K562 (cell line): ENCODE measurements around the gene KCNJ14. TPM values are rescaled to one million over a fixed set of nuclear protein-coding genes. Genes with fewer than 3 reads are reported as not detected.

Source experiments
- GABPA ChIP-seq: fragments of 200-800 bp; sonication (Bioruptor generic); conservative IDR thresholded peaks from 2 replicates; pipeline ENCODE4 v1.6.1; 2016; ENCODE audit warnings: low read depth, missing genetic modification characterization, missing compliant biosample characterization
- KLF16 ChIP-seq: IDR thresholded peaks from 2 replicates; pipeline ENCODE4 v1.6.1; 2016; ENCODE audit warnings: antibody characterized with exemption
- NR2C1 ChIP-seq, 2 experiments: fragments of 450-650 bp; IDR thresholded peaks; 2 replicates each; pipeline ENCODE4 v1.6.1; 2017; ENCODE audit warnings: mild to moderate bottlenecking in 2 of 2, antibody characterized with exemption in 1 of 2, inconsistent platforms in 1 of 2, missing compliant biosample characterization in 1 of 2, missing genetic modification characterization in 1 of 2
- TCF3 ChIP-seq: sonication (generic); formaldehyde crosslinking; IDR thresholded peaks from 2 replicates; pipeline ENCODE4 v1.4.0; 2020; ENCODE audit warnings: mild to moderate bottlenecking, missing genetic modification reagents
- polyA plus RNA-seq, 8 experiments: library from polyadenylated mRNA; depleted of rRNA in 4 of 8; stranded (reverse) in 5 of 8; unstranded in 3 of 8; fragments of >200 nt; fragmentation: Nextera tagmentation in 2 of 8; fragmentation: Illumina TruSeq in 1 of 8; extraction: Ambion mirVana in 2 of 8; extraction: Trizol in 1 of 8; gene quantifications; 2 replicates each; pipeline versions ENCODE4 v1.2.1 to v1.2.3, GENCODE V29; 2011 to 2014; ENCODE audit warnings: inconsistent platforms in 1 of 8, missing spikeins in 1 of 8
- total RNA-seq, 7 experiments: library from RNA; depleted of rRNA in 6 of 7; stranded (reverse); fragments of >200 nt in 6 of 7; fragmentation: Illumina TruSeq in 2 of 7; extraction: Trizol in 2 of 7; gene quantifications; 2 replicates each; pipeline versions ENCODE4 v1.2.1 to v1.2.3, GENCODE V29; 2011 to 2021; ENCODE audit warnings: low replicate concordance in 1 of 7
- TF ChIP-seq, protein P1 (sequence below), 2 experiments: fragments of 450-650 bp in 1 of 2; sonication (generic) in 1 of 2; formaldehyde crosslinking in 1 of 2; IDR thresholded peaks; 2 replicates each; pipeline versions ENCODE4 v1.7.1 to v1.9.0; 2016 to 2022; ENCODE audit warnings: inconsistent platforms in 1 of 2, mild to moderate bottlenecking in 1 of 2, missing genetic modification reagents in 1 of 2
- TF ChIP-seq, protein P2 (sequence below): fragments of 150-350 bp; conservative IDR thresholded peaks from 2 replicates; pipeline ENCODE4 v1.6.1; 2014; ENCODE audit warnings: low read length

The KCNJ14 gene
- total and polyA plus RNA-seq, 9 of the 15 experiments (the other 6 are each of a cell fraction or from before 2014, with no cell fraction given), result 0.15 to 1.6 (median 0.49) TPM

GRCh38 chr19:48500830-48501493 is 45.6 kb downstream of the KCNJ14 start (continued):
- TF ChIP-seq, protein P1, sequence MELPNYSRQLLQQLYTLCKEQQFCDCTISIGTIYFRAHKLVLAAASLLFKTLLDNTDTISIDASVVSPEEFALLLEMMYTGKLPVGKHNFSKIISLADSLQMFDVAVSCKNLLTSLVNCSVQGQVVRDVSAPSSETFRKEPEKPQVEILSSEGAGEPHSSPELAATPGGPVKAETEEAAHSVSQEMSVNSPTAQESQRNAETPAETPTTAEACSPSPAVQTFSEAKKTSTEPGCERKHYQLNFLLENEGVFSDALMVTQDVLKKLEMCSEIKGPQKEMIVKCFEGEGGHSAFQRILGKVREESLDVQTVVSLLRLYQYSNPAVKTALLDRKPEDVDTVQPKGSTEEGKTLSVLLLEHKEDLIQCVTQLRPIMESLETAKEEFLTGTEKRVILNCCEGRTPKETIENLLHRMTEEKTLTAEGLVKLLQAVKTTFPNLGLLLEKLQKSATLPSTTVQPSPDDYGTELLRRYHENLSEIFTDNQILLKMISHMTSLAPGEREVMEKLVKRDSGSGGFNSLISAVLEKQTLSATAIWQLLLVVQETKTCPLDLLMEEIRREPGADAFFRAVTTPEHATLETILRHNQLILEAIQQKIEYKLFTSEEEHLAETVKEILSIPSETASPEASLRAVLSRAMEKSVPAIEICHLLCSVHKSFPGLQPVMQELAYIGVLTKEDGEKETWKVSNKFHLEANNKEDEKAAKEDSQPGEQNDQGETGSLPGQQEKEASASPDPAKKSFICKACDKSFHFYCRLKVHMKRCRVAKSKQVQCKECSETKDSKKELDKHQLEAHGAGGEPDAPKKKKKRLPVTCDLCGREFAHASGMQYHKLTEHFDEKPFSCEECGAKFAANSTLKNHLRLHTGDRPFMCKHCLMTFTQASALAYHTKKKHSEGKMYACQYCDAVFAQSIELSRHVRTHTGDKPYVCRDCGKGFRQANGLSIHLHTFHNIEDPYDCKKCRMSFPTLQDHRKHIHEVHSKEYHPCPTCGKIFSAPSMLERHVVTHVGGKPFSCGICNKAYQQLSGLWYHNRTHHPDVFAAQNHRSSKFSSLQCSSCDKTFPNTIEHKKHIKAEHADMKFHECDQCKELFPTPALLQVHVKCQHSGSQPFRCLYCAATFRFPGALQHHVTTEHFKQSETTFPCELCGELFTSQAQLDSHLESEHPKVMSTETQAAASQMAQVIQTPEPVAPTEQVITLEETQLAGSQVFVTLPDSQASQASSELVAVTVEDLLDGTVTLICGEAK (IDR thresholded peaks at IDR 0.05), result 0 out of 2 replicates have a peak, but pooled peaks have one; percentile 34
- TF ChIP-seq, protein P1 (CRISPR knock-in tag; IDR thresholded peaks at IDR 0.05), result no peak
- TF ChIP-seq, protein P2, sequence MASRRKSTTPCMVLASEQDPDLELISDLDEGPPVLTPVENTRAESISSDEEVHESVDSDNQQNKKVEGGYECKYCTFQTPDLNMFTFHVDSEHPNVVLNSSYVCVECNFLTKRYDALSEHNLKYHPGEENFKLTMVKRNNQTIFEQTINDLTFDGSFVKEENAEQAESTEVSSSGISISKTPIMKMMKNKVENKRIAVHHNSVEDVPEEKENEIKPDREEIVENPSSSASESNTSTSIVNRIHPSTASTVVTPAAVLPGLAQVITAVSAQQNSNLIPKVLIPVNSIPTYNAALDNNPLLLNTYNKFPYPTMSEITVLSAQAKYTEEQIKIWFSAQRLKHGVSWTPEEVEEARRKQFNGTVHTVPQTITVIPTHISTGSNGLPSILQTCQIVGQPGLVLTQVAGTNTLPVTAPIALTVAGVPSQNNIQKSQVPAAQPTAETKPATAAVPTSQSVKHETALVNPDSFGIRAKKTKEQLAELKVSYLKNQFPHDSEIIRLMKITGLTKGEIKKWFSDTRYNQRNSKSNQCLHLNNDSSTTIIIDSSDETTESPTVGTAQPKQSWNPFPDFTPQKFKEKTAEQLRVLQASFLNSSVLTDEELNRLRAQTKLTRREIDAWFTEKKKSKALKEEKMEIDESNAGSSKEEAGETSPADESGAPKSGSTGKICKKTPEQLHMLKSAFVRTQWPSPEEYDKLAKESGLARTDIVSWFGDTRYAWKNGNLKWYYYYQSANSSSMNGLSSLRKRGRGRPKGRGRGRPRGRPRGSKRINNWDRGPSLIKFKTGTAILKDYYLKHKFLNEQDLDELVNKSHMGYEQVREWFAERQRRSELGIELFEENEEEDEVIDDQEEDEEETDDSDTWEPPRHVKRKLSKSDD, result no peak
- no peak for TF ChIP-seq KLF16
- 0 out of 2 replicates have a peak, but pooled peaks have one; percentile 3 for TF ChIP-seq TCF3 (CRISPR knock-in tag)
- no peak for TF ChIP-seq NR2C1 (IDR thresholded peaks at IDR 0.05)
- TF ChIP-seq NR2C1 (tag; IDR thresholded peaks at IDR 0.05), result no peak
- TF ChIP-seq GABPA, result 0 out of 2 replicates have a peak, but pooled peaks have one; percentile 11
